ENCODE data around the gene ANO8. TPM values are rescaled to one million over a fixed set of nuclear protein-coding genes. Genes with fewer than 3 reads are reported as not detected.
A peak's percentile ranks its signal among the peaks of the same experiment; 100 is the strongest.

ANO8 gene
- total and polyA plus RNA-seq, 2 donors (not counting 1 experiment from before 2014, with no cell fraction given) = 1.1 to 5.9 TPM

DNA sequence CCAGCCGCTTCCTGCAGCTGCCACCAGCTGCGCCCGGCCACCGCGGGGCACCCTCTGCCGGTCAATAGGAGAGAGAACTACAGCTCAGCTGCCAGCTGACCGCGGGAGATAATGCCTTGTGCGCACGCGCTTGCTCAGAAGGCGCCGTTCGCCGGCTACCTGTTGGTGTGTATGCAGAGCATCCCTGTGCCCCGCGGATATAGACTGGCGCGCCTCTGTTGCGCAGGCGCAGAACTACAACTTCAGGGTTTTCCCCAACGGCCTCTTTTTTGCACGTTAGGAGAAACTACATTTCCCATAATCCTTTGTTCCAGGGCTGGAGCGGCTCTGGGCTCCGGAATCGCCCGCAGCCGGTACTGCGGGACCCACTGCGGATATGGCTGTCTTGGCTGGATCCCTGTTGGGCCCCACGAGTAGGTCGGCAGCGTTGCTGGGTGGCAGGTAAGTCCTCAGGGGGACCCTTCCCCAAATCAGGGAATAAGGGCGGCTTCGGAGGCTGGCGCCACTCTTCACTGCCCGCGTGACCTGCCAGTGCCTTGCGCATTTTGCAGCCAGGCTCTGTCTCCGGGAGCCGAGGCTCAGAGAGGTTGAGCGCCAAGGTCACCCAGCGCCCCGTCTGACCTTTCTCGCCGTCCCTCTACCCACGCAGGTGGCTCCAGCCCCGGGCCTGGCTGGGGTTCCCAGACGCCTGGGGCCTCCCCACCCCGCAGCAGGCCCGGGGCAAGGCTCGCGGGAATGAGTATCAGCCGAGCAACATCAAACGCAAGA is 29.0 kb downstream of the ANO8 start, which contains the start of gene MRPL34:
TSS of gene MRPL34 (plus strand) at position 356 of the 768 bp plus-strand sequence. CDS start at position 377, 21 bp downstream.
- DNase-seq (ENCODE audit: low read depth in 2 of 2) = peak; percentile 97 to 99
- Histone ChIP-seq H3K27me3 (ENCODE audit: control insufficient read depth, insufficient read depth, low read length) (no peaks in the 10 kb centered on the region), H3K4me2 (ENCODE audit: extremely low read depth, insufficient read depth, low read length) (peak within 1 kb of the TSS; percentile 97), H3K27ac (ENCODE audit: insufficient read depth, low read length) (peak within 1 kb of the TSS; percentile 62), H3K4me1 (ENCODE audit: control insufficient read depth, extremely low read depth, insufficient read depth, low read length) (peaks cover 10% of the 10 kb centered on the region), H3K9me3 (ENCODE audit: control insufficient read depth, insufficient read depth, low read depth, low read length) (no peaks in the 10 kb centered on the region), H3K79me2 (ENCODE audit: control insufficient read depth, insufficient read depth, low read length) (peaks cover 13% of the 10 kb centered on the region), H3K4me3 (replicated peaks in 1 of 4; ENCODE audit: control extremely low read depth in 1 of 4, insufficient read depth in 1 of 4, low read depth in 3 of 4, low read length in 4 of 4) (peak within 1 kb of the TSS; percentile 83 to 90 (median 84)), H3K9ac (ENCODE audit: insufficient read depth, low read length) (peak within 1 kb of the TSS; percentile 81), H3K36me3 (ENCODE audit: control insufficient read depth, insufficient read depth, low read length) (no peaks in the 10 kb centered on the region), H4K20me1 (ENCODE audit: control insufficient read depth, extremely low read depth, insufficient read depth, low read length) (no peaks in the 10 kb centered on the region), H2AFZ (ENCODE audit: low read length) (peak within 1 kb of the TSS; percentile 84)
- peak; percentile 52 to 68 for TF ChIP-seq CTCF (conservative IDR thresholded peaks at IDR 0.05 in 1 of 2, IDR thresholded peaks at IDR 0.05 in 1 of 2; ENCODE audit: low read depth in 1 of 2, low read length in 2 of 2)
- no peak for TF ChIP-seq EZH2 (IDR thresholded peaks at IDR 0.05; ENCODE audit: low read length, missing control alignments)

- peak overlapping the region in 2 of 4 experiments; percentile 31 to 86 for H3K4me3 ChIP-seq (replicated peaks in 1 of 4; ENCODE audit: control extremely low read depth in 1 of 4, insufficient read depth in 1 of 4, low read depth in 3 of 4, low read length in 4 of 4)
- H3K79me2 ChIP-seq (ENCODE audit: control insufficient read depth, insufficient read depth, low read length) = peaks cover 8% of the 10 kb centered on the region
- H3K27ac ChIP-seq (ENCODE audit: insufficient read depth, low read length) = no peak overlapping the region
- H2AFZ ChIP-seq (ENCODE audit: low read length) = no peak overlapping the region
- H3K27me3 ChIP-seq (ENCODE audit: control insufficient read depth, insufficient read depth, low read length) = no peaks in the 10 kb centered on the region
- H3K4me2 ChIP-seq (ENCODE audit: extremely low read depth, insufficient read depth, low read length) = no peak overlapping the region
- no peak for DNase-seq (ENCODE audit: low read depth in 2 of 2)
- H4K20me1 ChIP-seq (ENCODE audit: control insufficient read depth, extremely low read depth, insufficient read depth, low read length) = no peaks in the 10 kb centered on the region
- no peaks in the 10 kb centered on the region for H3K36me3 ChIP-seq (ENCODE audit: control insufficient read depth, insufficient read depth, low read length)
- TF ChIP-seq EZH2 (IDR thresholded peaks at IDR 0.05; ENCODE audit: low read length, missing control alignments) (no peak), CTCF (conservative IDR thresholded peaks at IDR 0.05 in 1 of 2, IDR thresholded peaks at IDR 0.05 in 1 of 2; ENCODE audit: low read depth in 1 of 2, low read length in 2 of 2) (no peak)
- no peak overlapping the region for H3K9ac ChIP-seq (ENCODE audit: insufficient read depth, low read length)
- H3K4me1 ChIP-seq (ENCODE audit: control insufficient read depth, extremely low read depth, insufficient read depth, low read length) = peaks cover 6% of the 10 kb centered on the region
- H3K9me3 ChIP-seq (ENCODE audit: control insufficient read depth, insufficient read depth, low read depth, low read length) = no peaks in the 10 kb centered on the region
These were observed 29.5 kb downstream of the ANO8 start for GRCh38 chr19:17305216-17305516.

- no peak overlapping the region for H2AFZ ChIP-seq (ENCODE audit: low read length)
- H3K79me2 ChIP-seq (ENCODE audit: control insufficient read depth, insufficient read depth, low read length) = peaks cover 2% of the 10 kb centered on the region
- H3K36me3 ChIP-seq (ENCODE audit: control insufficient read depth, insufficient read depth, low read length) = no peaks in the 10 kb centered on the region
- no peak overlapping the region for H3K27ac ChIP-seq (ENCODE audit: insufficient read depth, low read length)
- H3K9me3 ChIP-seq (ENCODE audit: control insufficient read depth, insufficient read depth, low read depth, low read length) = no peaks in the 10 kb centered on the region
- DNase-seq (ENCODE audit: low read depth in 2 of 2) = no peak
- peak overlapping the region in 1 of 4 experiments; percentile 86 for H3K4me3 ChIP-seq (replicated peaks in 1 of 4; ENCODE audit: control extremely low read depth in 1 of 4, insufficient read depth in 1 of 4, low read depth in 3 of 4, low read length in 4 of 4)
- H3K27me3 ChIP-seq (ENCODE audit: control insufficient read depth, insufficient read depth, low read length) = no peaks in the 10 kb centered on the region
- H4K20me1 ChIP-seq (ENCODE audit: control insufficient read depth, extremely low read depth, insufficient read depth, low read length) = no peaks in the 10 kb centered on the region
- no peak overlapping the region for H3K4me2 ChIP-seq (ENCODE audit: extremely low read depth, insufficient read depth, low read length)
- no peak overlapping the region for H3K9ac ChIP-seq (ENCODE audit: insufficient read depth, low read length)
- TF ChIP-seq CTCF (conservative IDR thresholded peaks at IDR 0.05 in 1 of 2, IDR thresholded peaks at IDR 0.05 in 1 of 2; ENCODE audit: low read depth in 1 of 2, low read length in 2 of 2) = no peak
- no peak for TF ChIP-seq EZH2 (IDR thresholded peaks at IDR 0.05; ENCODE audit: low read length, missing control alignments)
- H3K4me1 ChIP-seq (ENCODE audit: control insufficient read depth, extremely low read depth, insufficient read depth, low read length) = peaks cover 5% of the 10 kb centered on the region
These were observed 30.1 kb downstream of the ANO8 start for GRCh38 chr19:17304386-17305215.
